Ishikawa (cell line): ENCODE measurements around the gene CYS1.

Experiments
- RAD21 ChIP-seq: IDR thresholded peaks from 2 replicates; pipeline ENCODE4 v1.6.1; 2012; ENCODE audit warnings: low read depth
- TAF1 ChIP-seq: IDR thresholded peaks from 2 replicates; pipeline ENCODE4 v1.6.1; 2012; ENCODE audit warnings: low read depth, mild to moderate bottlenecking
- TF ChIP-seq, protein P1 (sequence below): IDR thresholded peaks from 2 replicates; pipeline ENCODE4 v1.6.1; 2012; ENCODE audit warnings: low read depth, mild to moderate bottlenecking

DNA sequence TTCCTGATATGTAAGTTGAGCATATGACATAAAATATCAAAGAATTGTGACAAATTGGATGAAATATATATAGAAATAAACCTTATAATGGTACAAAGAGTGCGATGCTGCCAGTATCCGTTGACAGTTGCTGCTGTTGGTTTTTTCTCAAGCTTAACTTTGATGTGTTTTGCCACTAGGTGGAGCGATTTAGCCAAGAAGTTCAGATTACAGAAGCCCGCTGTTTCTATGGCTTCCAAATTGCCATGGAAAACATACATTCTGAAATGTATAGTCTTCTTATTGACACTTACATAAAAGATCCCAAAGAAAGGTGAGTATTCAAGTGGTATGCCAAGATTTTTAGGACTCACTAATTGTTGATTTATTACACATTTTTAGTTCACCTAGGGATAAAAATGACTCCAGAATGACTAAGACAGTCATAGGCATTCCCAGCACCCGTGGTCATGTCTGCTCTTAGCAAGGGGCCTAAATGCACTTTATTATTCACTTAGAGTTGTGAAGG is 44.4 kb upstream of the CYS1 start:
- TF ChIP-seq, protein P1, sequence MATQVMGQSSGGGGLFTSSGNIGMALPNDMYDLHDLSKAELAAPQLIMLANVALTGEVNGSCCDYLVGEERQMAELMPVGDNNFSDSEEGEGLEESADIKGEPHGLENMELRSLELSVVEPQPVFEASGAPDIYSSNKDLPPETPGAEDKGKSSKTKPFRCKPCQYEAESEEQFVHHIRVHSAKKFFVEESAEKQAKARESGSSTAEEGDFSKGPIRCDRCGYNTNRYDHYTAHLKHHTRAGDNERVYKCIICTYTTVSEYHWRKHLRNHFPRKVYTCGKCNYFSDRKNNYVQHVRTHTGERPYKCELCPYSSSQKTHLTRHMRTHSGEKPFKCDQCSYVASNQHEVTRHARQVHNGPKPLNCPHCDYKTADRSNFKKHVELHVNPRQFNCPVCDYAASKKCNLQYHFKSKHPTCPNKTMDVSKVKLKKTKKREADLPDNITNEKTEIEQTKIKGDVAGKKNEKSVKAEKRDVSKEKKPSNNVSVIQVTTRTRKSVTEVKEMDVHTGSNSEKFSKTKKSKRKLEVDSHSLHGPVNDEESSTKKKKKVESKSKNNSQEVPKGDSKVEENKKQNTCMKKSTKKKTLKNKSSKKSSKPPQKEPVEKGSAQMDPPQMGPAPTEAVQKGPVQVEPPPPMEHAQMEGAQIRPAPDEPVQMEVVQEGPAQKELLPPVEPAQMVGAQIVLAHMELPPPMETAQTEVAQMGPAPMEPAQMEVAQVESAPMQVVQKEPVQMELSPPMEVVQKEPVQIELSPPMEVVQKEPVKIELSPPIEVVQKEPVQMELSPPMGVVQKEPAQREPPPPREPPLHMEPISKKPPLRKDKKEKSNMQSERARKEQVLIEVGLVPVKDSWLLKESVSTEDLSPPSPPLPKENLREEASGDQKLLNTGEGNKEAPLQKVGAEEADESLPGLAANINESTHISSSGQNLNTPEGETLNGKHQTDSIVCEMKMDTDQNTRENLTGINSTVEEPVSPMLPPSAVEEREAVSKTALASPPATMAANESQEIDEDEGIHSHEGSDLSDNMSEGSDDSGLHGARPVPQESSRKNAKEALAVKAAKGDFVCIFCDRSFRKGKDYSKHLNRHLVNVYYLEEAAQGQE: no peak
- TF ChIP-seq RAD21 (peak; percentile 59), TAF1 (no peak)
